SK-N-SH (cell line): ENCODE measurements around the gene CAPN10. TPM values are rescaled to one million over a fixed set of nuclear protein-coding genes. Genes with fewer than 3 reads are reported as not detected.

Experiments used
- CTCF ChIA-PET: fragments of 300-600, 350-600 bp; formaldehyde crosslinking; extraction: SDS; loops from one replicate; lab custom pipeline; 2021; lab: Yijun Ruan, JAX
- POLR2A ChIA-PET: fragments of 350-600 bp; sonication (Branson Sonifier 250); formaldehyde crosslinking; extraction: SDS; loops from one replicate; lab custom pipeline; 2020; ENCODE audit warnings: antibody characterized with exemption, inconsistent platforms; lab: Yijun Ruan, JAX
- DNase-seq: peaks from one replicate; pipeline ENCODE4 v3.0.0; 2012
- H2AFZ ChIP-seq: fragments of 200-600 bp; sonication (generic); 2 replicates; pipeline ENCODE4 v1.8.1; 2016; ENCODE audit warnings: antibody characterized with exemption, mild to moderate bottlenecking, low read depth
- H3F3A ChIP-seq: fragments of 200-600 bp; sonication (generic); replicated peaks from 2 replicates; pipeline ENCODE3; 2016; ENCODE audit warnings: antibody characterized with exemption, mild to moderate bottlenecking; ENCODE audit not compliant: insufficient read depth
- H3K27ac ChIP-seq, 2 experiments: fragments of 200-500 bp in 1 of 2; fragments of 200-600 bp in 1 of 2; sonication (Bioruptor generic) in 1 of 2; sonication (generic), shearing (Covaris generic) in 1 of 2; 2 replicates each; pipeline versions ENCODE4 v1.5.1 to v1.6.1; 2014 to 2016; ENCODE audit warnings: low read depth in 2 of 2, inconsistent platforms in 1 of 2, low read length in 1 of 2, mild to moderate bottlenecking in 1 of 2, mixed read lengths in 1 of 2
- H3K27me3 ChIP-seq: fragments of 200-600 bp; sonication (generic), shearing (Covaris generic); 2 replicates; pipeline ENCODE4 v1.6.1; 2016; ENCODE audit warnings: mixed run types; ENCODE audit not compliant: insufficient read depth
- H3K36me3 ChIP-seq, 2 experiments: fragments of 200-500 bp in 1 of 2; fragments of 200-600 bp in 1 of 2; sonication (Bioruptor generic) in 1 of 2; sonication (generic) in 1 of 2; replicated peaks in 1 of 2; 2 replicates each; pipeline versions ENCODE3 to v1.5.1; 2014 to 2016; ENCODE audit warnings: low read length in 1 of 2, mild to moderate bottlenecking in 1 of 2; ENCODE audit not compliant: insufficient read depth in 2 of 2, control insufficient read depth in 1 of 2
- H3K4me1 ChIP-seq, 2 experiments: fragments of 200-500 bp in 1 of 2; fragments of 200-600 bp in 1 of 2; sonication (Bioruptor generic) in 1 of 2; sonication (generic), shearing (Covaris generic) in 1 of 2; 2 replicates each; pipeline versions ENCODE4 v1.5.1 to v1.6.1; 2014 to 2016; ENCODE audit warnings: low read depth in 1 of 2, low read length in 1 of 2, mixed run types in 1 of 2; ENCODE audit not compliant: insufficient read depth in 2 of 2, control insufficient read depth in 1 of 2
- H3K4me2 ChIP-seq: fragments of 200-600 bp; sonication (generic), shearing (Covaris generic); 2 replicates; pipeline ENCODE4 v1.6.1; 2017; ENCODE audit warnings: mixed run types
- H3K4me3 ChIP-seq, 2 experiments: fragments of 200-500 bp in 1 of 2; fragments of 200-600 bp in 1 of 2; sonication (Bioruptor generic) in 1 of 2; sonication (generic), shearing (Covaris generic) in 1 of 2; 2 replicates each; pipeline versions ENCODE4 v1.5.1 to v1.8.1; 2014 to 2016; ENCODE audit warnings: low read depth in 2 of 2, inconsistent platforms in 1 of 2, low read length in 1 of 2, mild to moderate bottlenecking in 1 of 2, mixed read lengths in 1 of 2, moderate library complexity in 1 of 2
- H3K79me2 ChIP-seq: fragments of 200-600 bp; sonication (generic); 2 replicates; pipeline ENCODE4 v1.8.1; 2017; ENCODE audit warnings: mild to moderate bottlenecking; ENCODE audit not compliant: insufficient read depth
- H3K9ac ChIP-seq: fragments of 200-600 bp; sonication (generic); 2 replicates; pipeline ENCODE4 v1.6.1; 2017; ENCODE audit warnings: mixed run types
- H3K9me2 ChIP-seq: fragments of 200-600 bp; sonication (generic); 2 replicates; pipeline ENCODE4 v1.6.1; 2017; ENCODE audit warnings: mixed run types
- H3K9me3 ChIP-seq: fragments of 200-600 bp; sonication (generic); 2 replicates; pipeline ENCODE4 v1.6.1; 2017; ENCODE audit warnings: mixed run types, mild to moderate bottlenecking, moderate library complexity
- H4K20me1 ChIP-seq: fragments of 200-600 bp; sonication (generic); 2 replicates; pipeline ENCODE4 v1.6.1; 2017; ENCODE audit warnings: mild to moderate bottlenecking, mixed run types; ENCODE audit not compliant: insufficient read depth
- CHD2 ChIP-seq: fragments of 150-350 bp; IDR thresholded peaks from 2 replicates; pipeline ENCODE4 v1.6.1; 2018; ENCODE audit warnings: low read length; ENCODE audit not compliant: partially characterized antibody
- ELF1 ChIP-seq: IDR thresholded peaks from 2 replicates; pipeline ENCODE4 v1.4.0; 2012
- FOXJ3 ChIP-seq: sonication (generic); formaldehyde crosslinking; IDR thresholded peaks from 2 replicates; pipeline ENCODE4 v1.5.1; 2020; ENCODE audit warnings: mild to moderate bottlenecking, missing genetic modification reagents
- FOXM1 ChIP-seq: IDR thresholded peaks from 2 replicates; pipeline ENCODE4 v1.4.0; 2012; ENCODE audit warnings: low read depth, mild to moderate bottlenecking
- GABPA ChIP-seq: IDR thresholded peaks from 2 replicates; pipeline ENCODE4 v1.4.0; 2012; ENCODE audit warnings: low read depth, mild to moderate bottlenecking
- JUND ChIP-seq: IDR thresholded peaks from 2 replicates; pipeline ENCODE4 v1.4.0; 2012
- MEF2A ChIP-seq: IDR thresholded peaks from 2 replicates; pipeline ENCODE4 v1.4.0; 2012; ENCODE audit warnings: low read depth, borderline replicate concordance
- MXI1 ChIP-seq: IDR thresholded peaks from 2 replicates; pipeline ENCODE4 v1.6.1; 2012; ENCODE audit warnings: mild to moderate bottlenecking, low read depth, low read length, improper control_type of control experiment
- NRF1 ChIP-seq: IDR thresholded peaks from 2 replicates; pipeline ENCODE4 v1.6.1; 2012; ENCODE audit warnings: low read depth, mild to moderate bottlenecking, low read length
- POLR2AphosphoS5 ChIP-seq: IDR thresholded peaks from 2 replicates; pipeline ENCODE4 v1.6.1; 2012; ENCODE audit warnings: low read depth, low read length
- RAD21 ChIP-seq: IDR thresholded peaks from 2 replicates; pipeline ENCODE4 v1.6.1; 2012; ENCODE audit warnings: mild to moderate bottlenecking, low read length
- SIN3A ChIP-seq: IDR thresholded peaks from 2 replicates; pipeline ENCODE4 v1.6.1; 2012; ENCODE audit warnings: low read depth, mild to moderate bottlenecking, low read length, moderate library complexity, borderline replicate concordance
- TAF1 ChIP-seq: IDR thresholded peaks from 2 replicates; pipeline ENCODE4 v1.6.1; 2012; ENCODE audit warnings: low read depth, mild to moderate bottlenecking, low read length, moderate library complexity, borderline replicate concordance
- TCF12 ChIP-seq: IDR thresholded peaks from 2 replicates; pipeline ENCODE4 v1.4.0; 2012
- YY1 ChIP-seq: IDR thresholded peaks from 2 replicates; pipeline ENCODE4 v1.4.0; 2012; ENCODE audit warnings: low read depth, mild to moderate bottlenecking
- WGBS: methylation state at CpG from one replicate; pipeline ENCODE4 v1.1.6; 2017; ENCODE audit warnings: low lambda C conversion rate; 5-methylcytosine and 5-hydroxymethylcytosine counted together
- polyA plus RNA-seq, 3 experiments: library from polyadenylated mRNA; depleted of rRNA; stranded (reverse); fragments of >200 nt; gene quantifications; 2 replicates each; pipeline ENCODE4 v1.2.3, GENCODE V29; 2012
- TF ChIP-seq, protein P1 (sequence below): fragments of 150-350 bp; IDR thresholded peaks from 2 replicates; pipeline ENCODE4 v1.6.1; 2017; ENCODE audit warnings: antibody characterized with exemption, low read length, low read depth, borderline replicate concordance
- TF ChIP-seq, protein P2 (sequence below): fragments of 150-350 bp; IDR thresholded peaks from 2 replicates; pipeline ENCODE4 v1.6.1; 2016; ENCODE audit warnings: mild to moderate bottlenecking, low read depth, low read length
- TF ChIP-seq, protein P3 (sequence below): IDR thresholded peaks from 2 replicates; pipeline ENCODE4 v1.4.0; 2012; ENCODE audit warnings: low read depth
- TF ChIP-seq, protein P4 (sequence below): IDR thresholded peaks from 2 replicates; pipeline ENCODE4 v1.4.0; 2012; ENCODE audit warnings: low read depth, borderline replicate concordance
- TF ChIP-seq, protein P5 (sequence below): IDR thresholded peaks from 2 replicates; pipeline ENCODE4 v1.6.1; 2012; ENCODE audit warnings: mild to moderate bottlenecking, low read depth, low read length, moderate library complexity
- TF ChIP-seq, protein P6 (sequence below): IDR thresholded peaks from 2 replicates; pipeline ENCODE4; 2012

The CAPN10 gene, protein sequence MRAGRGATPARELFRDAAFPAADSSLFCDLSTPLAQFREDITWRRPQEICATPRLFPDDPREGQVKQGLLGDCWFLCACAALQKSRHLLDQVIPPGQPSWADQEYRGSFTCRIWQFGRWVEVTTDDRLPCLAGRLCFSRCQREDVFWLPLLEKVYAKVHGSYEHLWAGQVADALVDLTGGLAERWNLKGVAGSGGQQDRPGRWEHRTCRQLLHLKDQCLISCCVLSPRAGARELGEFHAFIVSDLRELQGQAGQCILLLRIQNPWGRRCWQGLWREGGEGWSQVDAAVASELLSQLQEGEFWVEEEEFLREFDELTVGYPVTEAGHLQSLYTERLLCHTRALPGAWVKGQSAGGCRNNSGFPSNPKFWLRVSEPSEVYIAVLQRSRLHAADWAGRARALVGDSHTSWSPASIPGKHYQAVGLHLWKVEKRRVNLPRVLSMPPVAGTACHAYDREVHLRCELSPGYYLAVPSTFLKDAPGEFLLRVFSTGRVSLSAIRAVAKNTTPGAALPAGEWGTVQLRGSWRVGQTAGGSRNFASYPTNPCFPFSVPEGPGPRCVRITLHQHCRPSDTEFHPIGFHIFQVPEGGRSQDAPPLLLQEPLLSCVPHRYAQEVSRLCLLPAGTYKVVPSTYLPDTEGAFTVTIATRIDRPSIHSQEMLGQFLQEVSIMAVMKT
- 24.0 and 28.1 TPM in 2 replicates for polyA plus RNA-seq (2012; rRNA removed)
- 7.5 and 13.2 TPM in 2 replicates for polyA plus RNA-seq (2012; cell fraction: cytosol; rRNA removed)
- polyA plus RNA-seq (2012; cell fraction: nucleus; rRNA removed) = 110 and 163 TPM in 2 replicates

DNA sequence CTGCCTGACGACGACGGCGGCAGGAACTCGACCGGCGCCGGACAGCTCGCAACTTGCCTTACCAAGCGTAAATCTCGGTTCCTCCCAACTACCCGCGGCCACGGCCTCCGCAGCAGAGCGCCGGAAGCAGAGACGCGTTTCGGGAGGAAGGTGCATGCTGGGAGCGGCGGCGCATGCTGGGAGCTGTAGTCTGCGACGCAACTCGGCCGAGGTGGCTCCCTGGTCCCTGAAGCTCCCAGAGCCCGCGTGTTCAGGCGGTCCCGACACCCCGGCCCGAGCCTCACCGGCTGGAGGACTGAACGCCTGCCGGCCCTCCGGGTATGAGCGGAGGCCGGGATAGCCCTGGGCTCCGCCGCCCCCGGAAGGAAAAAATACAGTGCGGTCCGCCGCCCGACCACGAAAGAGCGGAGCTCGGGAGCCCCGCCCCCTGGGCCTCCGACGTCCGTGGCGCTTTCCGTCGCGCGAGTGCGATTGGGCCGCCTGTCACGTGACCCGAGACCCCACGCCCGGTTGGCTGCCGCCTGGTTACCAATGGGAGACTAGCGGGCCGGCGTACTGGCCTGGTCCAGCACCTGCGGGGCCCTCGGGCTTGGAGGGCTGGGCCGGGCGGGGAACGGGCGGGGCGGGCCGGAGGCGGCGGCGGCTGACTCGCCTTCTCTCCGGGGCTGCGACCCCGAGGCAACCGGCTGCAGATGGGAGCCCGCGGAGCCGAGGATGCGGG is at the start of gene CAPN10:
Gene CAPN10 (plus strand): TSS at position 537 of the 721 bp plus-strand sequence. CDS start 178 bp downstream, at position 715.
- Histone ChIP-seq H3K4me3 (peak within 1 kb of the TSS; percentile 96 to 100), H3K9me2 (no peaks in the 10 kb centered on the region), H3K4me1 (peaks cover 17 to 28% of the 10 kb centered on the region in 2 experiments; a peak in 3 of 4 replicates), H3K36me3 (peaks cover 6 to 26% of the 10 kb centered on the region in 2 experiments), H3K9ac (peak within 1 kb of the TSS; percentile 93), H3K4me2 (peak within 1 kb of the TSS; percentile 95), H3F3A (no peaks in the 10 kb centered on the region), H3K79me2 (peaks cover 88% of the 10 kb centered on the region), H3K27me3 (no peaks in the 10 kb centered on the region), H2AFZ (peak within 1 kb of the TSS; percentile 63; the same call in 1 of the 2 replicates), H3K27ac (peak within 1 kb of the TSS; percentile 82 to 94), H4K20me1 (peaks cover 24% of the 10 kb centered on the region), H3K9me3 (no peaks in the 10 kb centered on the region)
- DNase-seq = peak; percentile 99
- TF ChIP-seq POLR2AphosphoS5 (peak; percentile 78), TAF1 (peak; percentile 41), TCF12 (no peak), FOXM1 (0 out of 2 replicates have a peak, but pooled peaks have one; percentile 22), GABPA (peak; percentile 91), MXI1 (peak; percentile 78), SIN3A (no peak), FOXJ3 (CRISPR knock-in tag) (0 out of 2 replicates have a peak, but pooled peaks have one; percentile 37), YY1 (peak; percentile 67), CHD2 (peak; percentile 42), ELF1 (peak; percentile 88), NRF1 (0 out of 2 replicates have a peak, but pooled peaks have one; percentile 18), MEF2A (no peak), JUND (no peak), RAD21 (no peak)
- TF ChIP-seq, protein P1, sequence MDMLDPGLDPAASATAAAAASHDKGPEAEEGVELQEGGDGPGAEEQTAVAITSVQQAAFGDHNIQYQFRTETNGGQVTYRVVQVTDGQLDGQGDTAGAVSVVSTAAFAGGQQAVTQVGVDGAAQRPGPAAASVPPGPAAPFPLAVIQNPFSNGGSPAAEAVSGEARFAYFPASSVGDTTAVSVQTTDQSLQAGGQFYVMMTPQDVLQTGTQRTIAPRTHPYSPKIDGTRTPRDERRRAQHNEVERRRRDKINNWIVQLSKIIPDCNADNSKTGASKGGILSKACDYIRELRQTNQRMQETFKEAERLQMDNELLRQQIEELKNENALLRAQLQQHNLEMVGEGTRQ = peak; percentile 82
- TF ChIP-seq, protein P2, sequence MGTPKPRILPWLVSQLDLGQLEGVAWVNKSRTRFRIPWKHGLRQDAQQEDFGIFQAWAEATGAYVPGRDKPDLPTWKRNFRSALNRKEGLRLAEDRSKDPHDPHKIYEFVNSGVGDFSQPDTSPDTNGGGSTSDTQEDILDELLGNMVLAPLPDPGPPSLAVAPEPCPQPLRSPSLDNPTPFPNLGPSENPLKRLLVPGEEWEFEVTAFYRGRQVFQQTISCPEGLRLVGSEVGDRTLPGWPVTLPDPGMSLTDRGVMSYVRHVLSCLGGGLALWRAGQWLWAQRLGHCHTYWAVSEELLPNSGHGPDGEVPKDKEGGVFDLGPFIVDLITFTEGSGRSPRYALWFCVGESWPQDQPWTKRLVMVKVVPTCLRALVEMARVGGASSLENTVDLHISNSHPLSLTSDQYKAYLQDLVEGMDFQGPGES = no peak; the same call in 1 of the 2 replicates
- TF ChIP-seq, protein P3, sequence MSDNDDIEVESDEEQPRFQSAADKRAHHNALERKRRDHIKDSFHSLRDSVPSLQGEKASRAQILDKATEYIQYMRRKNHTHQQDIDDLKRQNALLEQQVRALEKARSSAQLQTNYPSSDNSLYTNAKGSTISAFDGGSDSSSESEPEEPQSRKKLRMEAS = peak; percentile 74
- TF ChIP-seq, protein P4, sequence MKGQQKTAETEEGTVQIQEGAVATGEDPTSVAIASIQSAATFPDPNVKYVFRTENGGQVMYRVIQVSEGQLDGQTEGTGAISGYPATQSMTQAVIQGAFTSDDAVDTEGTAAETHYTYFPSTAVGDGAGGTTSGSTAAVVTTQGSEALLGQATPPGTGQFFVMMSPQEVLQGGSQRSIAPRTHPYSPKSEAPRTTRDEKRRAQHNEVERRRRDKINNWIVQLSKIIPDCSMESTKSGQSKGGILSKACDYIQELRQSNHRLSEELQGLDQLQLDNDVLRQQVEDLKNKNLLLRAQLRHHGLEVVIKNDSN = peak; percentile 96
- TF ChIP-seq, protein P5, sequence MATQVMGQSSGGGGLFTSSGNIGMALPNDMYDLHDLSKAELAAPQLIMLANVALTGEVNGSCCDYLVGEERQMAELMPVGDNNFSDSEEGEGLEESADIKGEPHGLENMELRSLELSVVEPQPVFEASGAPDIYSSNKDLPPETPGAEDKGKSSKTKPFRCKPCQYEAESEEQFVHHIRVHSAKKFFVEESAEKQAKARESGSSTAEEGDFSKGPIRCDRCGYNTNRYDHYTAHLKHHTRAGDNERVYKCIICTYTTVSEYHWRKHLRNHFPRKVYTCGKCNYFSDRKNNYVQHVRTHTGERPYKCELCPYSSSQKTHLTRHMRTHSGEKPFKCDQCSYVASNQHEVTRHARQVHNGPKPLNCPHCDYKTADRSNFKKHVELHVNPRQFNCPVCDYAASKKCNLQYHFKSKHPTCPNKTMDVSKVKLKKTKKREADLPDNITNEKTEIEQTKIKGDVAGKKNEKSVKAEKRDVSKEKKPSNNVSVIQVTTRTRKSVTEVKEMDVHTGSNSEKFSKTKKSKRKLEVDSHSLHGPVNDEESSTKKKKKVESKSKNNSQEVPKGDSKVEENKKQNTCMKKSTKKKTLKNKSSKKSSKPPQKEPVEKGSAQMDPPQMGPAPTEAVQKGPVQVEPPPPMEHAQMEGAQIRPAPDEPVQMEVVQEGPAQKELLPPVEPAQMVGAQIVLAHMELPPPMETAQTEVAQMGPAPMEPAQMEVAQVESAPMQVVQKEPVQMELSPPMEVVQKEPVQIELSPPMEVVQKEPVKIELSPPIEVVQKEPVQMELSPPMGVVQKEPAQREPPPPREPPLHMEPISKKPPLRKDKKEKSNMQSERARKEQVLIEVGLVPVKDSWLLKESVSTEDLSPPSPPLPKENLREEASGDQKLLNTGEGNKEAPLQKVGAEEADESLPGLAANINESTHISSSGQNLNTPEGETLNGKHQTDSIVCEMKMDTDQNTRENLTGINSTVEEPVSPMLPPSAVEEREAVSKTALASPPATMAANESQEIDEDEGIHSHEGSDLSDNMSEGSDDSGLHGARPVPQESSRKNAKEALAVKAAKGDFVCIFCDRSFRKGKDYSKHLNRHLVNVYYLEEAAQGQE = no peak
- TF ChIP-seq, protein P6, sequence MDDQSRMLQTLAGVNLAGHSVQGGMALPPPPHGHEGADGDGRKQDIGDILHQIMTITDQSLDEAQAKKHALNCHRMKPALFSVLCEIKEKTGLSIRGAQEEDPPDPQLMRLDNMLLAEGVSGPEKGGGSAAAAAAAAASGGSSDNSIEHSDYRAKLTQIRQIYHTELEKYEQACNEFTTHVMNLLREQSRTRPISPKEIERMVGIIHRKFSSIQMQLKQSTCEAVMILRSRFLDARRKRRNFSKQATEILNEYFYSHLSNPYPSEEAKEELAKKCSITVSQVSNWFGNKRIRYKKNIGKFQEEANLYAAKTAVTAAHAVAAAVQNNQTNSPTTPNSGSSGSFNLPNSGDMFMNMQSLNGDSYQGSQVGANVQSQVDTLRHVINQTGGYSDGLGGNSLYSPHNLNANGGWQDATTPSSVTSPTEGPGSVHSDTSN = 0 out of 2 replicates have a peak, but pooled peaks have one; percentile 20
- WGBS = 1% methylated on average over 35 of the region's 88 CpGs
- ChIA-PET POLR2A (interaction anchor here (0.6 to 3.2 kb wide), 7 partner anchors 12 to 254 kb away, joined by 3 to 25 read pairs (median 5); partner anchors contain the start of genes DUSP28 and RNPEPL1), CTCF (interaction anchor here (0.6 to 5.7 kb wide), 9 partner anchors 12 to 259 kb away, joined by 3 to 31 read pairs (median 3); partner anchors contain the start of gene RNPEPL1)
